ENCODE results near the gene NFE2L2. TPM values are rescaled to one million over a fixed set of nuclear protein-coding genes. Genes with fewer than 3 reads are reported as not detected.
"Not testable (repeated sequence)": the region's sequence is repeated elsewhere in the genome, so short reads cannot be mapped to it uniquely, and the experiment has no call there.

NFE2L2 gene
- total RNA-seq, 3 donors from 2014 or later, result 84.3 to 105 (median 99.1) TPM

- Histone ChIP-seq H3K36me3 (ENCODE audit: low read depth) (no peaks in the 10 kb centered on the region), H3K4me3 (no peak overlapping the region), H3K9me3 (no peaks in the 10 kb centered on the region), H3K4me1 (ENCODE audit: low read depth) (no peaks in the 10 kb centered on the region)
- ATAC-seq, result no peak
- TF ChIP-seq, protein P1, sequence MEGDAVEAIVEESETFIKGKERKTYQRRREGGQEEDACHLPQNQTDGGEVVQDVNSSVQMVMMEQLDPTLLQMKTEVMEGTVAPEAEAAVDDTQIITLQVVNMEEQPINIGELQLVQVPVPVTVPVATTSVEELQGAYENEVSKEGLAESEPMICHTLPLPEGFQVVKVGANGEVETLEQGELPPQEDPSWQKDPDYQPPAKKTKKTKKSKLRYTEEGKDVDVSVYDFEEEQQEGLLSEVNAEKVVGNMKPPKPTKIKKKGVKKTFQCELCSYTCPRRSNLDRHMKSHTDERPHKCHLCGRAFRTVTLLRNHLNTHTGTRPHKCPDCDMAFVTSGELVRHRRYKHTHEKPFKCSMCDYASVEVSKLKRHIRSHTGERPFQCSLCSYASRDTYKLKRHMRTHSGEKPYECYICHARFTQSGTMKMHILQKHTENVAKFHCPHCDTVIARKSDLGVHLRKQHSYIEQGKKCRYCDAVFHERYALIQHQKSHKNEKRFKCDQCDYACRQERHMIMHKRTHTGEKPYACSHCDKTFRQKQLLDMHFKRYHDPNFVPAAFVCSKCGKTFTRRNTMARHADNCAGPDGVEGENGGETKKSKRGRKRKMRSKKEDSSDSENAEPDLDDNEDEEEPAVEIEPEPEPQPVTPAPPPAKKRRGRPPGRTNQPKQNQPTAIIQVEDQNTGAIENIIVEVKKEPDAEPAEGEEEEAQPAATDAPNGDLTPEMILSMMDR (IDR thresholded peaks at IDR 0.05), result no peak
- intact Hi-C loops (cut with DNase I, micrococcal nuclease), result no loop called here
- no peak for DNase-seq
These were observed 71.3 kb downstream of the NFE2L2 start for GRCh38 chr2:177193240-177193639.

- peaks cover 4% of the 10 kb centered on the region for H3K4me1 ChIP-seq (ENCODE audit: low read depth)
- TF ChIP-seq, protein P1 (IDR thresholded peaks at IDR 0.05), result no peak
- ATAC-seq (no peak), DNase-seq (no peak)
- H3K4me3 ChIP-seq, result no peak overlapping the region
- no peaks in the 10 kb centered on the region for H3K36me3 ChIP-seq (ENCODE audit: low read depth)
- H3K9me3 ChIP-seq, result no peaks in the 10 kb centered on the region
- intact Hi-C loops (cut with DNase I, micrococcal nuclease), result no loop called here
These were observed 71.7 kb downstream of the NFE2L2 start for GRCh38 chr2:177192788-177193187.

DNA sequence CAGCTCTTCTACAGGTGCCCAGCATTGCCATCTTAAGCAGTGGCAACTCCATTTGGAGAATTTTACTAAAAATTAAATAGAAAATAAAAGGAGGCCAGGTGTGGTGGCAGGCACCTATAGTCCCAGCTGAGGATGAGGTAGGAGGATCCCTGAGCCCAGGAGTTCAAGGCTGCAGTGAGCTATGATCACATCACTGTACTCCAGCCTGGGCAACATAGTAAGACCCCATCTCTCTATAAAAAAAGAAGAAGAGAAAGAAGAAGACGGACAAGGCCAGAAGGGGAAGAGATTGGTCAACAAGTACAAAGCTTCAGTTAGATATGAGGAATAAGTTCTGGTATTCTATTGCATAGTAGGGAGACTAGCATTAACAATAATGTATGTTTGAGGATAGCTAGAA lies 73.6 kb downstream of the NFE2L2 start:
- DNase-seq (no peak), ATAC-seq (no peak)
- no peaks in the 10 kb centered on the region for H3K36me3 ChIP-seq (ENCODE audit: low read depth)
- TF ChIP-seq, protein P1 (IDR thresholded peaks at IDR 0.05), result no peak
- intact Hi-C loops (cut with DNase I, micrococcal nuclease), result no loop called here
- H3K9me3 ChIP-seq, result no peaks in the 10 kb centered on the region
- no peak overlapping the region for H3K4me3 ChIP-seq
- H3K4me1 ChIP-seq (ENCODE audit: low read depth), result peaks cover 10% of the 10 kb centered on the region

DNA sequence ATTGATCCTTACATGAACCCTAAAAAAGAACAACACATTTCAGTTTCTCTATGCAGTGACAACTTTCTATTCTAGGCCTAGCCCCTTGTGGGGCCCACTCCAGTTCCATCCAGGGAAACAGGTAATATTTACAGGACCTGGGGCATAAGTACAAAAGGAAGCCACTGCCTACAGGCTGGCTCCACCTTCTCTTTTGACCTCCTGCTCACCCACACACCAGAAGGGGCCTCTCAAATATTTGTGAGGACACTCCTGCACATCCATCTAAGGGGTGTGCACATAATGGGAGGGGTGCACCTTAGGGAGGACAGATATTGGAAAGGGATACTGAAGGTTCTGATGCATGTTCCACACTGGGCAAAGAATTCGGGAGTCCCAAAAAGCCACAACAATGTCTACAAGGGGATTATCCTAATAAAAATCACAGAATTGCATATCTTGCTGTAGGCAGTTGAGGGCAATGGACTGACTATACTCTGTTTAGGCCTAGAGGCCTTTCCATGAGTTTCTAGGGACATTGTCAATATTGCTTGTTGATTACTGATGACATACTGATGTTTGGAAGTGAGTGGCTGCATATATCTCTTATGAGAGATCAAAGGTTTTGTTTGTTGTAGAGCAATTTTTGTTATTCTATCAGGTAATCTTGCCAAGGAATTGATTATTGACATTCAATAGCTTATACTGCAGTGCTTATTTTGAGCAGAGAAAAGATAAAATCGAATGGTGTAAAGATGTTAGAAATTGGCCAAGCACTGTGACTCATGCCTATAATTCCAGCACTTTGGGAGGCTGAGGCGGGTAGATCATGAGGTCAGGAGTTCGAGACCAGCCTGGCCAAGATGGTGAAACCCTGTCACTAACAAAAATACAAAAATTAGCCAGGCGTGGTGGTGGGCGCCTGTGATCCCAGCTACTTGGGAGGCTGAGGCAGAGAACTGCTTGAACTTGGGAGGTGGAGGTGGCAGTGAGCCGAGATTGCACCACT lies 75.8 kb downstream of the NFE2L2 start:
- ATAC-seq, result peak; percentile 9
- intact Hi-C loops (cut with DNase I, micrococcal nuclease), result no loop called here
- TF ChIP-seq, protein P1 (IDR thresholded peaks at IDR 0.05), result no peak
- no peak overlapping the region for H3K4me3 ChIP-seq
- H3K9me3 ChIP-seq, result no peaks in the 10 kb centered on the region
- peaks cover 10% of the 10 kb centered on the region for H3K4me1 ChIP-seq (ENCODE audit: low read depth)
- no peaks in the 10 kb centered on the region for H3K36me3 ChIP-seq (ENCODE audit: low read depth)
- DNase-seq, result no peak

GRCh38 chr2:177187631-177188312 lies 76.8 kb downstream of the NFE2L2 start:
- DNase-seq, result peak in 1 of 3 donors; percentile 63
- TF ChIP-seq, protein P1 (IDR thresholded peaks at IDR 0.05), result no peak
- intact Hi-C loops (cut with DNase I, micrococcal nuclease), result no loop called here
- Histone ChIP-seq H3K4me1 (ENCODE audit: low read depth) (peaks cover 10% of the 10 kb centered on the region), H3K36me3 (ENCODE audit: low read depth) (no peaks in the 10 kb centered on the region), H3K9me3 (no peaks in the 10 kb centered on the region), H3K4me3 (no peak overlapping the region)
- ATAC-seq, result peak; percentile 99

GRCh38 chr2:177186038-177186437 lies 78.5 kb downstream of the NFE2L2 start:
- DNase-seq; ATAC-seq; intact Hi-C loops (cut with DNase I, micrococcal nuclease); H3K9me3 ChIP-seq; H3K36me3 ChIP-seq (ENCODE audit: low read depth); H3K4me3 ChIP-seq: not testable (repeated sequence)
- H3K4me1 ChIP-seq (ENCODE audit: low read depth), result peaks cover 10% of the 10 kb centered on the region

All from mucosa of descending colon (tissue), 3 donors.